K562 (cell line): ENCODE results near the gene CRADD. TPM values are rescaled to one million over a fixed set of nuclear protein-coding genes. Genes with fewer than 3 reads are reported as not detected.

Experiments
- CREM ChIP-seq: IDR thresholded peaks from 2 replicates; pipeline ENCODE4 v1.6.1; 2014; ENCODE audit warnings: antibody characterized with exemption, low read depth
- FOXK2 ChIP-seq, 2 experiments: fragments of 450-650 bp; IDR thresholded peaks in 1 of 2; conservative IDR thresholded peaks in 1 of 2; 2 replicates each; pipeline ENCODE4 v1.6.1; 2016; ENCODE audit warnings: low read depth in 2 of 2, mild to moderate bottlenecking in 1 of 2
- HNRNPL ChIP-seq: fragments of 200-400 bp; formaldehyde crosslinking; IDR thresholded peaks from 2 replicates; pipeline ENCODE4 v1.6.1; 2017; ENCODE audit warnings: low read depth, mild to moderate bottlenecking, low read length
- LARP7 ChIP-seq: fragments of 450-650 bp; IDR thresholded peaks from 2 replicates; pipeline ENCODE4 v1.6.1; 2016
- NCOA4 ChIP-seq: fragments of 450-650 bp; IDR thresholded peaks from 2 replicates; pipeline ENCODE4 v1.6.1; 2018; ENCODE audit warnings: mild to moderate bottlenecking; ENCODE audit not compliant: partially characterized antibody
- PHB ChIP-seq: fragments of 250-450 bp; sonication (Bioruptor Pico); IDR thresholded peaks from 2 replicates; pipeline ENCODE4 v1.5.0; 2021
- PRDM10 ChIP-seq: fragments of 450-650 bp; IDR thresholded peaks from 2 replicates; pipeline ENCODE4 v1.6.1; 2018; ENCODE audit not compliant: partially characterized antibody
- PURB ChIP-seq: sonication (generic); formaldehyde crosslinking; IDR thresholded peaks from 2 replicates; pipeline ENCODE4 v1.9.0; 2021; ENCODE audit warnings: low read depth, mild to moderate bottlenecking, missing genetic modification reagents
- RB1 ChIP-seq: fragments of 450-650 bp; IDR thresholded peaks from 2 replicates; pipeline ENCODE4 v1.6.1; 2017; ENCODE audit warnings: low read depth, mild to moderate bottlenecking
- SIN3B ChIP-seq: fragments of 450-650 bp; IDR thresholded peaks from 2 replicates; pipeline ENCODE4 v1.6.1; 2017; ENCODE audit warnings: low read depth, mild to moderate bottlenecking, moderate library complexity
- SMARCA4 ChIP-seq: fragments of 450-650 bp; IDR thresholded peaks from 2 replicates; pipeline ENCODE4 v1.6.1; 2016
- ZBTB33 ChIP-seq: sonication (generic); formaldehyde crosslinking; IDR thresholded peaks from 2 replicates; pipeline ENCODE4 v1.8.1; 2023; ENCODE audit warnings: mild to moderate bottlenecking, missing genetic modification reagents
- ZC3H8 ChIP-seq: fragments of 450-650 bp; IDR thresholded peaks from 2 replicates; pipeline ENCODE4 v1.6.1; 2017
- ZNF174 ChIP-seq: fragments of 250-450 bp; sonication (Bioruptor Pico); IDR thresholded peaks from 2 replicates; pipeline ENCODE4 v1.4.0; 2020; ENCODE audit warnings: mild to moderate bottlenecking
- ZNF583 ChIP-seq: fragments of 250-450 bp; sonication (Bioruptor Pico); IDR thresholded peaks from 2 replicates; pipeline ENCODE4 v1.4.0; 2020
- ZNF699 ChIP-seq: fragments of 250-450 bp; sonication (Bioruptor Pico); IDR thresholded peaks from 2 replicates; pipeline ENCODE4 v1.8.0; 2021; ENCODE audit warnings: mild to moderate bottlenecking, moderate library complexity; ENCODE audit not compliant: insufficient replicate concordance
- ZNF717 ChIP-seq: fragments of 250-450 bp; sonication (Bioruptor Pico); IDR thresholded peaks from 2 replicates; pipeline ENCODE4 v1.5.0; 2021
- polyA plus RNA-seq, 8 experiments: library from polyadenylated mRNA; depleted of rRNA in 4 of 8; stranded (reverse) in 5 of 8; unstranded in 3 of 8; fragments of >200 nt; fragmentation: Nextera tagmentation in 2 of 8; fragmentation: Illumina TruSeq in 1 of 8; extraction: Ambion mirVana in 2 of 8; extraction: Trizol in 1 of 8; gene quantifications; 2 replicates each; pipeline versions ENCODE4 v1.2.1 to v1.2.3, GENCODE V29; 2011 to 2014; ENCODE audit warnings: inconsistent platforms in 1 of 8, missing spikeins in 1 of 8
- total RNA-seq, 7 experiments: library from RNA; depleted of rRNA in 6 of 7; stranded (reverse); fragments of >200 nt in 6 of 7; fragmentation: Illumina TruSeq in 2 of 7; extraction: Trizol in 2 of 7; gene quantifications; 2 replicates each; pipeline versions ENCODE4 v1.2.1 to v1.2.3, GENCODE V29; 2011 to 2021; ENCODE audit warnings: low replicate concordance in 1 of 7
- TF ChIP-seq, protein P1 (sequence below): sonication (generic); formaldehyde crosslinking; IDR thresholded peaks from 2 replicates; pipeline ENCODE4 v1.8.0; 2022; ENCODE audit warnings: mild to moderate bottlenecking, missing genetic modification reagents, borderline replicate concordance
- TF ChIP-seq, protein P2 (sequence below): fragments of 250-450 bp; sonication (Bioruptor Pico); IDR thresholded peaks from 2 replicates; pipeline ENCODE4 v1.5.0; 2020; ENCODE audit warnings: mild to moderate bottlenecking, borderline replicate concordance

The CRADD gene
- total and polyA plus RNA-seq, 9 of the 15 experiments (the other 6 are each of a cell fraction or from before 2014, with no cell fraction given): 20.5 to 41.1 (median 25.9) TPM

DNA sequence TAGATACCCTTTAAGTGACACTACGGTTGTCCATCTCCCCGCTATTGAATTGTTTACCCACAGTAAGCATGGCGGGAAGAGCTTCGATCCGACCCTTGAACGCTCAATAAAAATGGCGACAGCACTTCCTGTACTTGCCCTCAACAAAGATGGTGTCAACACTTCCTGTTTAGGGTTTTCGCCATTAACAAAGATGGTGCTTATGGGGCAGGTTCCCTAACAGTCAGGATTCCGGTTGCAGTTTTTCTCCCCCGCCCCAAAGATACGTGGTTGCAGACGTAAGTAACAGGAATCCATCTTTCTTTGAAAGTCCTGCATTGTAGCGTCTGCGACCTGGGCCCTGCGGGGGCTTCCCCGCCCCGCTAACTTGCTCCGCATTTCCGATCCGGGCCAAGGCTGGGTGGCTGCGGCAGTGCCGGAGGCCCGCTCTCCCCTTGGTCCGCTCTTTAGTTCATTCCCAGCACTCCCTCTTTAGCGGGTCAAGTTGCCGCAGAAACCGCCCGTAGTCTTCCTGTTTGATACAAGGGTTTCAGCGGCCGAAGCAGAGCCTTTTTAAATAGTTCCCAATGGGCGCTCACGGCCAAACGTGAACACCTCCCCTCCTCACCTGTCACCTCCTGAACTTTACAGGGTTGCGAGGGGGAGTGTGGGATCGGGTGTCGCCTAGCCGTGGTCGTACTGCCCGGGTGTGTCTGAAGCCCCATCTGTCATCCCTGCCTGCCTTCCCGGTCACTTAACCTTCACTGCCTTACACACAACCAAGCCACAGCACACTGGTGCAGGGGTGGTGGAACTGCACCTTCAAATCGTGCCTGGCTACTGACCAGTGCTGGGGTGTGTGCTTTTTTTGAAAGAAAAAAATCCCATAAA, at the start of gene CRADD (continued):
- TF ChIP-seq ZNF699 (CRISPR knock-in tag): no peak
- peak; percentile 77 for TF ChIP-seq SIN3B
- TF ChIP-seq LARP7: no peak
- no peak for TF ChIP-seq ZNF717 (CRISPR knock-in tag)
- no peak for TF ChIP-seq PURB
- peak; percentile 78; the same call in 1 of the 2 replicates for TF ChIP-seq RB1
- TF ChIP-seq ZNF174 (CRISPR knock-in tag): no peak
- TF ChIP-seq ZC3H8: no peak
- TF ChIP-seq CREM: peak; percentile 89
- no peak for TF ChIP-seq PHB (CRISPR knock-in tag)
- TF ChIP-seq PRDM10: peak; percentile 59
- no peak for TF ChIP-seq NCOA4
- peak; percentile 93 to 94 for TF ChIP-seq FOXK2 (conservative IDR thresholded peaks at IDR 0.05 in 1 of 2, IDR thresholded peaks at IDR 0.05 in 1 of 2; ENCODE audit: low read depth in 2 of 2)
- no peak for TF ChIP-seq ZBTB33 (CRISPR knock-in tag)
- TF ChIP-seq, protein P1, sequence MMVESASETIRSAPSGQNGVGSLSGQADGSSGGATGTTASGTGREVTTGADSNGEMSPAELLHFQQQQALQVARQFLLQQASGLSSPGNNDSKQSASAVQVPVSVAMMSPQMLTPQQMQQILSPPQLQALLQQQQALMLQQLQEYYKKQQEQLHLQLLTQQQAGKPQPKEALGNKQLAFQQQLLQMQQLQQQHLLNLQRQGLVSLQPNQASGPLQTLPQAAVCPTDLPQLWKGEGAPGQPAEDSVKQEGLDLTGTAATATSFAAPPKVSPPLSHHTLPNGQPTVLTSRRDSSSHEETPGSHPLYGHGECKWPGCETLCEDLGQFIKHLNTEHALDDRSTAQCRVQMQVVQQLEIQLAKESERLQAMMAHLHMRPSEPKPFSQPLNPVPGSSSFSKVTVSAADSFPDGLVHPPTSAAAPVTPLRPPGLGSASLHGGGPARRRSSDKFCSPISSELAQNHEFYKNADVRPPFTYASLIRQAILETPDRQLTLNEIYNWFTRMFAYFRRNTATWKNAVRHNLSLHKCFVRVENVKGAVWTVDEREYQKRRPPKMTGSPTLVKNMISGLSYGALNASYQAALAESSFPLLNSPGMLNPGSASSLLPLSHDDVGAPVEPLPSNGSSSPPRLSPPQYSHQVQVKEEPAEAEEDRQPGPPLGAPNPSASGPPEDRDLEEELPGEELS (CRISPR knock-in tag): no peak
- no peak for TF ChIP-seq HNRNPL
- TF ChIP-seq SMARCA4: no peak; the same call in 1 of the 2 replicates
- TF ChIP-seq, protein P2, sequence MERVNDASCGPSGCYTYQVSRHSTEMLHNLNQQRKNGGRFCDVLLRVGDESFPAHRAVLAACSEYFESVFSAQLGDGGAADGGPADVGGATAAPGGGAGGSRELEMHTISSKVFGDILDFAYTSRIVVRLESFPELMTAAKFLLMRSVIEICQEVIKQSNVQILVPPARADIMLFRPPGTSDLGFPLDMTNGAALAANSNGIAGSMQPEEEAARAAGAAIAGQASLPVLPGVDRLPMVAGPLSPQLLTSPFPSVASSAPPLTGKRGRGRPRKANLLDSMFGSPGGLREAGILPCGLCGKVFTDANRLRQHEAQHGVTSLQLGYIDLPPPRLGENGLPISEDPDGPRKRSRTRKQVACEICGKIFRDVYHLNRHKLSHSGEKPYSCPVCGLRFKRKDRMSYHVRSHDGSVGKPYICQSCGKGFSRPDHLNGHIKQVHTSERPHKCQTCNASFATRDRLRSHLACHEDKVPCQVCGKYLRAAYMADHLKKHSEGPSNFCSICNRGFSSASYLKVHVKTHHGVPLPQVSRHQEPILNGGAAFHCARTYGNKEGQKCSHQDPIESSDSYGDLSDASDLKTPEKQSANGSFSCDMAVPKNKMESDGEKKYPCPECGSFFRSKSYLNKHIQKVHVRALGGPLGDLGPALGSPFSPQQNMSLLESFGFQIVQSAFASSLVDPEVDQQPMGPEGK (CRISPR knock-in tag): peak; percentile 34; the same call in 1 of the 2 replicates
- peak; percentile 67; the same call in 1 of the 2 replicates for TF ChIP-seq ZNF583 (CRISPR knock-in tag)
